Peyer's patch (tissue), 4 donors: Measurements from ENCODE around the gene TBL1X.

Source experiments
- CTCF ChIP-seq, 6 experiments: fragments of 450-650 bp in 4 of 6; fragments of 200-600 bp in 2 of 6; sonication (generic) in 1 of 6; IDR thresholded peaks; one replicate each; pipeline ENCODE4 v1.5.1; 2017 to 2019; ENCODE audit warnings: antibody characterized with exemption in 6 of 6, mild to moderate bottlenecking in 3 of 6, moderate library complexity in 1 of 6
- POLR2A ChIP-seq, 2 donors: fragments of 450-650 bp; IDR thresholded peaks; one replicate each; pipeline ENCODE4 v1.5.1; 2017; ENCODE audit warnings: antibody characterized with exemption in 2 of 2, mild to moderate bottlenecking in 2 of 2, moderate library complexity in 2 of 2

- no peak for TF ChIP-seq CTCF (IDR thresholded peaks at IDR 0.05)
- no peak for TF ChIP-seq POLR2A (IDR thresholded peaks at IDR 0.05)
Observed at GRCh38 chrX:9598344-9598743, 133.5 kb downstream of the TBL1X start.
